ENCODE results near the gene TMEM107.

The TMEM107 gene

GRCh38 chr17:8162997-8163977 is 12.9 kb downstream of the TMEM107 start:
- DNase-seq (ENCODE audit: low read depth in 2 of 2, low spot score in 1 of 2) = no peak

DNA sequence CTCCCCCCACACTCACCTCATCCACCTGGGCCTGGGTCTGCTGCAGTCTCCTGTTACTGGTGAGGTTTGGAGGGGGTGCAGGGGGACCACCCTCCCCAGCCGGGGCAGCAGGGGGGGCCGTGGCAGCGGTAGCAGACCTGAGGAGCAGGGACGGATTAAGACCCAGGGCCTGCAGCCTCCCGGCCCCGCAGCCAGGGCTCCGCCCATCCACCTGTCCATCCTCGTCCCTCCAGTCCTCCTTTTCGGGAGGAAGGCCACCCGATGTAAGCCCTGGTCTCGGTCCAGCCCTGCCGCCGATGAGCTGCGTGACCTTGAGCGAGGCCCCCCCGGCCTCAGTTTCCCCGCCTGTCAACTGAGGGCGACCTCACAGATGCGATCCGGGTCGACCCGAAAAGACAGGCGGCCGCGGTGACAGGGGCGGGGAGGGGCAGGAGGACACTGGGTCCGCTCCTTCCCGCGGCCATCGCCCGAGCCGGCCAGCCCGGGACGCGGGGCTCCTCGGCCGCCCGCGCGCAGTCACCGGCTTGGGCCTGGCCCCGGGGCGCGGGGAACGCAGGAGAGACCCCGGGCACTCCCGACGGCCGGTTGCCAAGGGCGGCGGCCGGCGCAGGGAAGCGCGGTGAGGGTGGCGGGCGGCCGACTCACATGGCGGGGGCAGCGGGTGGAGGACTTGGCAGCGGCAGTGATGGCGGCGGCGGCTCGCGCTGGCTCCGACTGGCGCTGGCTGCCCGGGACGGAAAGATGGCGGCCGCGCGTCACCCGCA is 13.8 kb downstream of the TMEM107 start, which contains the start of gene VAMP2:
VAMP2 (minus strand) TSS at position 716 of the 764 bp plus-strand sequence; CDS start at position 647, 69 bp downstream.
- DNase-seq (ENCODE audit: low read depth in 2 of 2, low spot score in 1 of 2) = peak; percentile 53 to 67

GRCh38 chr17:8161289-8162232 is 14.6 kb downstream of the TMEM107 start:
- no peak for DNase-seq (ENCODE audit: low read depth in 2 of 2, low spot score in 1 of 2)

DNA sequence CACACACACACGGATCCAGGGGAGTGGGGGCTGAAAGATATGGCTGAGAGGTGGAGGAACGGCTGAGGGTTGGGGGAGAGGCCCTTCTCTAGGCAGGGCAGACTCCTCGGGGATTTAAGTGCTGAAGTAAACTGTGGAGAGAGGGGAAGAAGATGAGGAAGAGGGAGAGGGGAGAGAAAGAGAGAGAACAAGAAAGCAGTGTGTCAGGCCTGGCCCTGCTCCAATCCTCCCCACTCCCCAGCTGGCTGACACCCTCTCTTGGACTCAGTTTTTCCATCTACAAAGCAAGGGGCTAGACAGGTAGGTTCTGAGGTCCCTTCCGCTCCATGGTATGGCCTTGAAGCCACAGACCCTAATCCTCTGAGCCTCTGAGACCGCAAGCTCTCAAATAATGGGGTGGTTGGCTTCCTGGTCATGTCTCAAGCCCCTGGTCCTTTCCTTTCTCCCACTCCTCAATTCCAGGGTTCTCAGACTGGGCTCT is 15.4 kb downstream of the TMEM107 start:
- DNase-seq (ENCODE audit: low read depth in 2 of 2, low spot score in 1 of 2) = no peak

DNA sequence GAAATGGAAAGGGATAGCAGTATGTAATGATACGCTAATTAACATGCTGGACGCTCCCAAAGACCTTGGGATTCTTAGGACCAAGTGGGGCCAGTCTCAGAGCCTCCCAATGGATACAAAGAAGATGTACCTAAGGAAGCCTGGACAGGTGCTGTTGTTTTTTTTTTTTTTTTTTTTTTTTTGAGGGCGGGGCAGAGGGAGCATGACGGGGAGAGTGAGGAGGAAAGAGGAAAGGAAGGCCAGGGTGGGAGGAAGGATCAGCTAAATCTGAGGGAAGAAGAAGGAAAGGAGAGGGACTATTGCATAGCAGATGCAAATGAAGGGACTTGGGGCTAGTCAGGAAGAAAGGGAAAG is 16.0 kb downstream of the TMEM107 start:
- no peak for DNase-seq (ENCODE audit: low read depth in 2 of 2, low spot score in 1 of 2)

GRCh38 chr17:8159459-8160223 is 16.5 kb downstream of the TMEM107 start:
- DNase-seq (ENCODE audit: low read depth in 2 of 2, low spot score in 1 of 2) = no peak

DNA sequence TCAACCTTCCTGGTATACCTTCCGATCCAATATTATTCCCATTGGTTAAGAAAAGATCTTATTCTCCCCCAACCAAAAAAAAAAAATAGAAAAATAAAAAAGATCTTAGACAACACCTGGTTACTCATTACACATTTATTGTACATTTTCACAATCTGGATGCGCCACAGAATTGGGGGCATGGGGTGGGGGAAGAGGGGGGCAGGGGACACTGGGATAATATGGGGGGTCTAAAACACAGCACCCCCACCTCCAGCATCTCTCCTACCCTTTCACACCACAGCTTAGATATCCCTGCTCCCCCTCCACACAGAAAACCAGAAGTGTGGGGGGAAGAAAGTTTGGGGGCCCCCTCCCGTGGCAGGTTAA is 17.2 kb downstream of the TMEM107 start:
- DNase-seq (ENCODE audit: low read depth in 2 of 2, low spot score in 1 of 2) = no peak

DNA sequence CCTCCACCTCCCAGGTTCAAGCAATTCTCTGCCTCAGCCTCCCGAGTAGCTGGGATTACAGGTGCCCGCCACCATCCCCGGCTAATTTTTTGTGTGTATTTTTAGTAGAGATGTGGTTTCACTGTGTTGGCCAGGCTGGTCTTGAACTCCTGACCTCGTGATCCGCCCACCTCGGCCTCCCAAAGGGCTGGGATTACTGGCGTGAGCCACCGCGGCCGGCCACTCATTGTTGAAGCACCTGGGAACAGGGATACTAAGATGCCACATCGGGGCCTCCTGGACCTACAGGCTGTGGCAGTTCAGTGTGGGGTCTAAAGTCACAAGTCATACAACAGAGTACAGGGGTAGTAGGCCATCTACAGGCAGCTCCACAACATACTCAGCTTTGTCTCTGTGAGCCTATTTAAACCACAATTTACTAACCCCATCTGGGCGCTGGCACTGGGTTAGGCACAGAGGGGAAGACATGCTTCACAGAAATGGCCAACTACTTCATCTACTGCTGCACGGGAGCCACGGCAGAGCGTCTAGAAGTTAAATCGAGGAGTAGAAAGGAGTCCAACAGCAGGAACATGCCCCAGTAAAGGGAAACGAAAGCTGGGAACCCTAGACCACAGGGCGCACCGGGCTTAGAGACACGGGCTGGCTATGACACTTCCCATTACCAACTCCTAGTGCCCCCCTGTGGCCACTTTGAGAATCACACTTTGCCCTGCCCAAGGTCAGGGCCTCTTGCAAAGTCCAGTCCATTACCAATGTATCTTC is 17.7 kb downstream of the TMEM107 start:
- peak; percentile 70 to 78 for DNase-seq (ENCODE audit: low read depth in 2 of 2, low spot score in 1 of 2)

DNA sequence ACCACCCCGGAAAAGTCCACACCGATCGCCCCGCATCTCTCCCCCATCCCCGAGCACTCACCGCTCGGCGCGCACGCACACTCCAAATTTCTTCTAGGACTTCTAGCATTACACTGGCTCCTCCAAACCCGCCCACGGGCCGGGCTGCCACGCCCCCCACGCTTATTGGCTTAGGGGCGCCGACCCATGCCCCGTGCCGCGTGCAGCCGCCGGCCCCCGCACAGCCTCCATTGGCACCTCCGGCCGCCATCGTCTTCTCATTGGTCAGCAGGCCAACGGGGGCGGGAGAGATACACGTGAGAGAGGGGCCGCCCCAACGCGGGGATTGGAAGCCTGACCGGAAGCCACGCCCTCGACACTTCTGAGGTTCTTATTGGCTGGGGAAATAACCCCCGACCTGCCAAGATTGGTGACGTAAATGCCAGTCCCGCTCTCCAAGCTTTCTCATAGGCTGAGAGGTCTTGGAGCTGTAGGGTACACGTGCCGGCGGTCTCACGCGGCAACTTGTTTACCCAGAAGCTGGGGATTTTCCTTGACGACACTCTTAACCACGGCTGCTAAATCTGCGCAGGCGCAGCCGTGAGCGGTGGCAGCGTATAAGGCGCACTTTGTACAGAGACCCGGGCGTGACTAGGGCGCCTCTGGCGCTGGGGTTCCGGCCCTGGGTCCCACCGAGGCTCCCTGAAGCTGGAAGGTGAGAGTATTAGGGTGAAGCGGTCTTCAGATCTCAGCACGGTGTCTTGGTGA is 19.8 kb downstream of the TMEM107 start:
- peak; percentile 100 for DNase-seq (ENCODE audit: low read depth in 2 of 2, low spot score in 1 of 2)

DNA sequence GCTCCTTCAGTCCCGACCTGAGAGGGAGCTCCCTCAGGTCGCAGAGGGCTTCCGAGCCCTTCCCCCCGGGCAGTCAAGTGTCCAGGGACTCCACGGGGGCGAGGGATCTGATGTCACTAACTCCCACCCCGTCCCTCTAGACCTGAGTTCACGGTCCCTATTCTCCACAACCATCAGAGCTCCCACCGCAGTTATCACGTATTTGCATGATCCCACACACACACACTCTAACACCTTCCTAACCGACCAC is 20.3 kb downstream of the TMEM107 start:
- DNase-seq (ENCODE audit: low read depth in 2 of 2, low spot score in 1 of 2) = no peak

DNA sequence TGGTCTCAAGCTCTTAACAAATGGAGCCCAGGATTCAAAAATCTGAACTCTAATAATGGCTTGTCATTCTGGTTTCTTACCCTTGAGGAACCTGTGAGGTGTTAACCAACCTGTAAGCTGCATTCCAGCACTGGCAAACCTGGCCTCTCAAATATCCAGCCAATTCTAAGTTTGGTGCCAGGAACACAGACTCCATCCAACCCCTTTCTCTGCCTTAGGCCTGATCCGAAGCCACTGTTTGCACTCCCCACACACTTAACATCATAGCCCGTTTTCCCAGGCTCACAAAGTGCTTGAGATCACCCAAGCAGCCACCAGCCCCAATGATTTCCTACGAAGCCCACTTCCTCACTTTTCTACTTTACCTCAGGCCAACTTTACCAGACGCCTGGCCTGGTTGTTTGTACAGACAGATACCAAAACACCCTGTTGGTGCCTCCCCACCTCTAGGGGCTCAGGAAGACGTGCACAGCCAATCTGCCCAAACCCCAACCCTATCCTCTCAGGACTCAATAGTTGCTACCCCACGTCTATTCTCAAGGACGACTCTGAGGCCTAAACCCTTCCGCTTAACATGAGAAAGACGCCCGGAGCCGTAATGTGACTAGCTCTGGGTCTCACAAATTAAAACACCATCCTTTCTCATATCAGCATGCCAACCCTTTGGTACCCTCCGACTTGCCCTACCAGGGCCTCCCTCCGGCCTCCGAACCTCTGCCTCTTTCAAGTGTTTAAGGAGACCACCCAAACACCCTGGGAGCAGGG is 20.8 kb downstream of the TMEM107 start:
- no peak for DNase-seq (ENCODE audit: low read depth in 2 of 2, low spot score in 1 of 2)

DNA sequence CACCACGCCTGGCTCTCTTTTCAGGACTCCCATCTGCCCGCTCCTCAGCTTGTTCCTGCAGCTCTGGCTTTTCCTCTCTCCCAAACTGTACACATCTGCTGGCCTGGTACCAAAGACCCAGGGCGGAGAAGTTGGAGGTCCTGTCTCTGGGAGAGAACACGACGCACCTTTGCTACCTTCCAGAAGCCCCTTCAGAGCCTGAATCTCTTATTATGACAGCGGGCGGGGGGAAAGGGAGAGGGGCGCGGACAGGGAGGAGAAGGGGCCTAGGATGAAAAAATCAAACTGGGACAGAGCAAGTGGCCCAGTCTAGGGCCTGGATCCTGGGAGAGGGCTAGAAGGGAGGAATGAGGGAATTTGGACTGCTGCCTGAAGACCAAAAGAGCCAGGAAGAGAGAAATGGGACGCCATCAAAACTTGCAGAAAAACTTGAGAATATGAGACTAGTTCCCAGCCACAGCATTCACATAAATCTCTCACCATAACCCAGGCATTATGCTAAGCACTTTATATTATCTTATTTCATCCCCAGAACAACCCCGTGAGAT is 21.5 kb downstream of the TMEM107 start:
- no peak for DNase-seq (ENCODE audit: low read depth in 2 of 2, low spot score in 1 of 2)

GRCh38 chr17:8153957-8154607 is 22.1 kb downstream of the TMEM107 start:
- DNase-seq (ENCODE audit: low read depth in 2 of 2, low spot score in 1 of 2) = peak; percentile 68 to 80

GRCh38 chr17:8153525-8153956 is 22.6 kb downstream of the TMEM107 start:
- no peak for DNase-seq (ENCODE audit: low read depth in 2 of 2, low spot score in 1 of 2)

- DNase-seq (ENCODE audit: low read depth in 2 of 2, low spot score in 1 of 2) = no peak
These were observed 23.1 kb downstream of the TMEM107 start for GRCh38 chr17:8153031-8153451.

DNA sequence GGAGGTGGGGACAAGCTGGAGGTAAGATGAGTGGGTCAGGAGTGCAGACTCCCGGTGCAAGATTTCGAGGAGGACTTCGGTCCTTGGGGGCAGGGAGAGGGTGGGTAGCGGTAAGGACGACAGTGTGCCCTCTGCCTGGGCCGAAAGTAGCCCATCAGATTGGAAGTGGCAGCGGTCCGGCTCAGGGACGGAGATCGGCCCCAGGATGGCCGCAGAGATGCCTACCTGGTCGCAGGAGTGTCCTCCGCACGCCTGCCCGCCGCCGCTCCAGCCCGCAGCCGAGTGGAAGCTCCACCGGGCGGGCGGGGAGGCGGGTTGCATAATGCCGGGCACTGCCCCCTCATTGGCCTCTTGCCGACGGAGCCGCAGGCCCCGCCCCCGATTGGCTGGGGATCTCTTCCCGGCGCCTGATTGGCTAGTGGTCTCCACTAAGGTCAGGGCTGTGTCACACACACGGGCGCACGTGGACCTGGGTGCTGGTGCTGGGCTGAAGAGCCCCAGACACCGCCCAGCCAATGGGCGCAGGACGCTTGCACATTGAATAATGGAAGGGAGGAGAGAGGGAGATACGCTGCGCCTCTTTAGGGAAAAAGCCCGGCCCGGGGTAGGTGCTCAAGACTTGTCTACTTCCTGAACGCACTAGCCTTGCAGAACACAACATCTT is 23.9 kb downstream of the TMEM107 start, which contains the start of gene PER1:
PER1 (minus strand) TSS at position 293 of the 664 bp plus-strand sequence. CDS start 1,698 bp downstream, outside the sequence.
- DNase-seq (ENCODE audit: low read depth in 2 of 2, low spot score in 1 of 2) = peak; percentile 38 to 69

Measured in stimulated activated CD8-positive, alpha-beta memory T cell treated with anti-CD3 and anti-CD28 coated beads, Interleukin-4, amount 100 ng/mL, for 1 hour (primary cell).